GM12873 (cell line): ENCODE data around the gene SORBS1.

ENCODE experiments used
- CTCF ChIP-seq: IDR thresholded peaks from 2 replicates; pipeline ENCODE4 v1.5.1; 2012; ENCODE audit warnings: low read depth, mild to moderate bottlenecking, moderate library complexity, low read length, control low read depth; ENCODE audit not compliant: insufficient read depth; ENCODE audit errors: missing control alignments

SORBS1 gene

GRCh38 chr10:95505084-95505610, 56.0 kb downstream of the SORBS1 start:
- TF ChIP-seq CTCF, result no peak

- TF ChIP-seq CTCF, result no peak
Measured at GRCh38 chr10:95504246-95504691, 56.9 kb downstream of the SORBS1 start.

GRCh38 chr10:95503526-95503925, 57.6 kb downstream of the SORBS1 start:
- TF ChIP-seq CTCF, result no peak

GRCh38 chr10:95503001-95503400, 58.2 kb downstream of the SORBS1 start:
- TF ChIP-seq CTCF, result no peak

- no peak for TF ChIP-seq CTCF
Measured at GRCh38 chr10:95502377-95502776, 58.8 kb downstream of the SORBS1 start.

- TF ChIP-seq CTCF, result no peak
Measured at GRCh38 chr10:95501203-95502094, 59.7 kb downstream of the SORBS1 start.

GRCh38 chr10:95500649-95501048, 60.5 kb downstream of the SORBS1 start:
- no peak for TF ChIP-seq CTCF
